ENCODE results near the gene C4orf50.
"Not testable (repeated sequence)": the region's sequence is repeated elsewhere in the genome, so short reads cannot be mapped to it uniquely, and the experiment has no call there.

C4orf50 gene

GRCh38 chr4:5887011-5887360 lies 131.2 kb downstream of the C4orf50 start:
- no peak for DNase-seq

GRCh38 chr4:5885733-5886132 lies 132.5 kb downstream of the C4orf50 start:
- DNase-seq: no peak

- no peak for DNase-seq
Measured at GRCh38 chr4:5884796-5885195, 133.4 kb downstream of the C4orf50 start.

- no peak for DNase-seq
Measured at GRCh38 chr4:5883916-5884315, 134.3 kb downstream of the C4orf50 start.

- no peak for DNase-seq
Measured at GRCh38 chr4:5882947-5883346, 135.3 kb downstream of the C4orf50 start.

- no peak for DNase-seq
Measured at GRCh38 chr4:5881340-5881739, 136.9 kb downstream of the C4orf50 start.

GRCh38 chr4:5878359-5878758 lies 139.9 kb downstream of the C4orf50 start:
- DNase-seq: no peak

GRCh38 chr4:5877392-5877791 lies 140.8 kb downstream of the C4orf50 start:
- no peak for DNase-seq

GRCh38 chr4:5874811-5875449 lies 143.3 kb downstream of the C4orf50 start:
- no peak for DNase-seq

GRCh38 chr4:5870701-5871100 lies 147.5 kb downstream of the C4orf50 start:
- DNase-seq: no peak

- DNase-seq: no peak
Measured at GRCh38 chr4:5869966-5870619, 148.1 kb downstream of the C4orf50 start.

GRCh38 chr4:5867866-5868265 lies 150.4 kb downstream of the C4orf50 start:
- no peak for DNase-seq

GRCh38 chr4:5866841-5867813 lies 151.1 kb downstream of the C4orf50 start:
- no peak for DNase-seq

GRCh38 chr4:5865896-5866599 lies 152.2 kb downstream of the C4orf50 start:
- DNase-seq: no peak

GRCh38 chr4:5863461-5864113 lies 154.6 kb downstream of the C4orf50 start:
- no peak for DNase-seq

GRCh38 chr4:5858020-5858769 lies 160.0 kb downstream of the C4orf50 start:
- peak; percentile 60 for DNase-seq

GRCh38 chr4:5857199-5857598 lies 161.0 kb downstream of the C4orf50 start:
- no peak for DNase-seq

GRCh38 chr4:5856362-5856761 lies 161.9 kb downstream of the C4orf50 start:
- not testable (repeated sequence) for DNase-seq

GRCh38 chr4:5854929-5855328 lies 163.3 kb downstream of the C4orf50 start:
- DNase-seq: no peak

GRCh38 chr4:5852523-5853202 lies 165.6 kb downstream of the C4orf50 start:
- DNase-seq: no peak
